ENCODE results near the gene SSR4. TPM values are rescaled to one million over a fixed set of nuclear protein-coding genes. Genes with fewer than 3 reads are reported as not detected.

The SSR4 gene
- total and polyA plus RNA-seq, 2 donors (not counting 1 experiment from before 2014, with no cell fraction given), result 134 to 297 TPM

GRCh38 chrX:153771415-153772315, 22.8 kb upstream of the SSR4 start:
- ATAC-seq (ENCODE audit: low read depth), result no peak
- Histone ChIP-seq H3K27ac (ENCODE audit: low read length in 2 of 2) (no peak overlapping the region), H4K20me1 (ENCODE audit: control insufficient read depth, insufficient read depth, low read length, poor library complexity, severe bottlenecking) (no peaks in the 10 kb centered on the region), H2AFZ (ENCODE audit: insufficient read depth, low read depth, low read length, poor library complexity, severe bottlenecking) (no peak overlapping the region), H3K4me2 (replicated peaks; ENCODE audit: low read depth, low read length, poor library complexity, severe bottlenecking) (no peak overlapping the region), H3K79me2 (ENCODE audit: control insufficient read depth, insufficient read depth, low read length) (no peaks in the 10 kb centered on the region), H3K9me3 (ENCODE audit: control extremely low read depth in 1 of 3, control insufficient read depth in 2 of 3, insufficient read depth in 1 of 3, low read length in 2 of 3) (no peaks in the 10 kb centered on the region), H3K4me3 (ENCODE audit: control extremely low read depth in 1 of 5, extremely low read depth in 1 of 5, insufficient read depth in 1 of 5, low read depth in 2 of 5, low read length in 4 of 5) (no peak overlapping the region), H3K4me1 (ENCODE audit: control insufficient read depth in 2 of 2, insufficient read depth in 2 of 2, low read length in 2 of 2) (peaks cover 0 to 4% of the 10 kb centered on the region in 2 donors), H3K27me3 (replicated peaks in 1 of 4; ENCODE audit: control extremely low read depth in 1 of 4, control insufficient read depth in 3 of 4, insufficient read depth in 4 of 4, low read length in 3 of 4) (no peaks in the 10 kb centered on the region), H3K36me3 (replicated peaks in 1 of 2; ENCODE audit: control extremely low read depth in 1 of 2, control insufficient read depth in 1 of 2, extremely low read depth in 1 of 2, insufficient read depth in 2 of 2, low read length in 1 of 2) (no peaks in the 10 kb centered on the region), H3K9ac (ENCODE audit: low read length) (no peak overlapping the region)
- Mint-ChIP-seq H3K9me3 (ENCODE audit: insufficient read depth) (no peaks in the 10 kb centered on the region), H3K27me3 (no peaks in the 10 kb centered on the region), H3K4me1 (peaks cover 4% of the 10 kb centered on the region), H3K27ac (no peak overlapping the region), H3K4me3 (no peak overlapping the region)
- WGBS (ENCODE audit: insufficient coverage), result 92% methylated on average over 27 of the region's 37 CpGs
- POLR2A ChIA-PET, result no interaction called here
- CTCF ChIA-PET, result no interaction called here
- TF ChIP-seq EZH2 (IDR thresholded peaks at IDR 0.05; ENCODE audit: borderline replicate concordance, insufficient read depth, low read depth, low read length, poor library complexity, severe bottlenecking) (no peak), CTCF (IDR thresholded peaks at IDR 0.05) (no peak)
- DNase-seq, result no peak
- intact Hi-C loops (cut with micrococcal nuclease), result no loop called here

Data from B cell (primary cell).